GM19240 (cell line): ENCODE measurements around the gene SRBD1.

Experiments
- DNase-seq: peaks from one replicate; pipeline ENCODE4 v3.0.0; 2011; ENCODE audit warnings: low spot score; ENCODE audit not compliant: insufficient read length

Gene SRBD1

DNA sequence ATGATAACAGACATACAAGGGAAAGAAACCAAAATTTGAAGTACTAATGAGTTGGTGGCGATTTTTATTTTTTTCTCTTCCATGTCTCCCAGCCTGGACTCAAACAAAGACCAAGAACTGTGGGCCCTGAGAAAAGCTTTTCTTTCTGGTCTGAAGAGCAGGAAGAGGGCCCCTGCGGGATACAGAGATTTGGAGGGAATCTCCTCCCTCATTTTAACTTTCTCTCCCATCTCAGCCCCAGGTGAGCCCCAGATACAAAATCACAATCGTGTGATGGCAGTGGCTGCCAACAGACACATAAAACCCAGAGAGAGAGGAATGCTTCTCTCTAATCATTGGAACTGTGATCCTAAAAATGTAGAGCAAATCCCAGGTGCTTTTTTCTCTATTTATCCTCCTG is 20.9 kb upstream of the SRBD1 start:
- no peak for DNase-seq

GRCh38 chr2:45631319-45631718 is 20.3 kb upstream of the SRBD1 start:
- no peak for DNase-seq

DNA sequence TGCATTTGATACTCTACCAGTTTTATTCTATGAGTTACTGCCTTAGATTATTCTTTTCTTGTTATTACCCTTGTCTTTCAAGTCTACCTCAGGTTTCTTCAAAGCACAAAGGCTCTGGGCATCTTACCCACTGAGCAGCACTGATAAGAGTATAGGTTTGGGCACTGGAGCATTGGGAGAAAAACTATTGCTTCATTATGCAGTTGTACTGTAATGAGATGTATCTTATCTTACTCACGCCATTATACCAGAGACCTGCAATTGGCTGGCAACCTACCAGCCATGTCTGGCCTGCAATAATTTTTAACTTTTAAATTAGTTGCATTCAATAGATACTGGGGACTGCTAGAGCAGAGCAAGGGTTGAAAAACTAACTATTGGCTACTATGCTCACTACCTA is 18.9 kb upstream of the SRBD1 start:
- DNase-seq = no peak

- DNase-seq = no peak
Measured at GRCh38 chr2:45627911-45628310, 16.8 kb upstream of the SRBD1 start.

DNA sequence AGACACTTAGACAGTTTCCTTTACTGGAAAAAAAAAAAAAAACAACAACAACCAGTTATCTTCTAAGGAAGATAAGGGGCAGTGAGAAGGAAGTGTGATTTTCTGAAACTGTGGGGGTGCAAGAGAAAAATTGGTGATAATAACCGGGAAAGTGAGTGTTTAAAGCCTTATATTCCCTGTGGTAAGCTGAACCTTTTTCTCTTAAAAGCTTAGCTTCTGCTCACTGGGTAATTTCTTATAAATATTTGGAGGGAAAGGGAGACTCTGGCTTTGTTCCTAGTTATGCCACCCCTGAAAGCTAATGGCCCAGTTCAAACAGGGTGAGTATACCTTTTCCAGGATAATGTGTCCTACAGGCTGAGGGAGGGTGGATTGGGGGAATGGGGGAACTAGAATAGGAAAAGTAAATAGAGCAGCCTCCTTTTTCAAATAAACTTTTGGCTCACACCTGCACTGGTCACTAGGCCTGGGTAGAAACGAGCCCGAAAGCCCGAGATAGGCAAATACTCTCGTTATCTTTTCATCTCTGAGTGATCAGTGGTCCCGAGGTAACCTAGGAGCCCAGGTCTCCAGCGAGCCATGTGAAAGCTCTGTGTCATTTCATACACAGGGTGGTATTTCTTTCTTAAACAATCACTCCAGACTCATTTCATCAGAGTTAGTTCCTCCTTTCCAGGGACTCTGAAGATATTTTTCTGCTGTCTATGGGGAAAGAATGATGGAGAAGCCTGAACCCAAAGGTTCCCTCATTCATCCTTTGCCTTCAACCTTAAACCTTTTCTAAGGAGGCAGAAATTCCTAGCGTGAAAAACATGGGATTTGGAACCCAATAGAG is 15.5 kb upstream of the SRBD1 start:
- DNase-seq = no peak

DNA sequence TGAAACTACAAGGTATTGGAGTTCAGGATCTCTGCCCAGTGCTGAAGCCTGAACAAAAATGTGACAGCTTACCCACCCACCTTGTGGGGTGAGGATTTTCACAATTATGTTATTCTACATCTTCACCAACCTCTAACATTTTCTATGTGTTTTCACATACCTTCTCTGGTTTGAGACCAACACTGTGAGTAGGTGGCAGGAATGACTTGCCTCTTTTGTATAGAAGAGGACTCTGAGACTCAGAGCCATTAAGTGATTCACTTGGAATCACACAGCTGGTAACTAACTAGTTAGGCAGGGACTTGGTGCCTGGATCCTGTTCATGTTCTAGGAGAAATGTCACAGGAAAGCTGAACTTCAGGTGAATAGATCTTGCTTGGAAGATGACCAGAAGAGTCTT is 14.8 kb upstream of the SRBD1 start:
- DNase-seq = no peak

- DNase-seq = no peak
Measured at GRCh38 chr2:45623098-45623497, 12.0 kb upstream of the SRBD1 start.

GRCh38 chr2:45622336-45623075 is 11.4 kb upstream of the SRBD1 start:
- DNase-seq = no peak

DNA sequence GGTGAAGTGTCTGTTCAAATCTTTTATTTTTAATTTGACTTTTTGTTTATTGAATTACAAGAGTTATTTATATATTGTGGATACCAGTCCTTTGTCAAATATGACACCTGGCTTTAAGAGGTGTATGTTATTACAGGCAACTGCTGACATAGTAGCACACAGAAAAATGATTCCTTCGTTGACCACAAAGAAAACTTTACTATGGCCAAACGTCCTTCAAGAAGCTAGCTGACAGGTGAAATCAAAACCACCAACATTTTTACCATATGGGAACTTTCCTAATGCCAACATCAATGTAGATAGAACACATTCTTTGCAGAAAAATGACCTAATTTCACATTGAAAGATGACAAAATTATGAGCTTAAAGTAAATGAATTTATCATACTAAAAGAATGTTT is 6.4 kb upstream of the SRBD1 start:
- no peak for DNase-seq

DNA sequence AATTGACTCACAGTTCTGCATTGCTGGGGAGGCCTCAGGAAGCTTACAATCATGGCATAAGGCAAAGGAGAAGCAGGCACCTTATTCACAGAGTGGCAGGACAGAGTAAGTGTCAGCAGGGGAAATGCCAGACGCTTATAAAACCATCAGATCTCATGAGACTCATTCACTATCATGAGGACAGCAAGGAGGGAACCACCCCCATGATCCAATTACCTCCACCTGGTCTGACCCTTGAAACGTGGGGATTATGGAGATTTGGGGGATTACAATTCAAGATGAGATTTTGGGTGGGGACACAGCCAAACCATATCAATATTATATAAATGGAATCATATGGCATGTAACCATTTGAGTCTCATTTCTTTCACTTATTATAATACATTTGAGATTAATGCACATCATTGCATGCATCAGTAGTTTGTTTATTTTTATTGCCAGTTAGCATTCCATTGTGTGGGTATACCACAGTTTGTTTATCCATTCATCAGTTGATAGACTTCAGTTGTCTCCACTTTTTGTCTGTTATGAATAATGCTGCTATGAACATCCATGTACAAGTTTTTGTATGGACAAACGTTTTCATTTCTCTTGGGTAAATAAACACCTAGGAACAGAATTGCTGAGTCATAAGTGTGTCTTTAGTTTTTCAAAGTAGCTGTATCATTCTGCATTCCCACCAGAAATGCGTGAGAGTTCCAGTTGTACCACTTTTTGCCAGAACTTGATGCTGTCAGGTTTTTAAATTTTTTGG is 5.8 kb upstream of the SRBD1 start:
- DNase-seq = no peak

DNA sequence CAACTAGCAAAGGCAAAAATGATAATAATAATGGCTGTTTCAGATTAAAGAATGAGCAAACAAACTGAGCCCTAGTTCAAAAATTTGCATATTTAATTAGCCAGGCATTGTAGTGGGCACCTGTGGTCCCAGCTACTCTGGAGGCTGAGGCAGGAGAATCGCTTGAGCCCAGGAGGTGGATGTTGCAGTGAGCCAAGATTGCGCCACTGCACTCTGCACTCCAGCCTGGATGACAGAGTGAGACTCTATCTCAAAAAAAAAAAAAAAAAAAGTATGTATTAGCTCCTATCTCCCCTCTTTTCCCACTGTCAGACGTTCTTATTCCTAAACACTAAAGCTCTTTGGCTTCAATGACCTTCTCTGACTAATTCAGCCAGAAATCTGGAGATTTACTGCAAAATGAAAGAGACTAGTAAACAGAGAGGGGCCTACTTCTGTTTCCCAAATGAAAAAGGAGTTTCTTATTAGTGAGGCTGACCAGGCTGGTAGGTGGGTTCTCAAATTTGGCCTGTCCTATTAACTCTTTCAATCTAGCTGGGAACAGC is 3.9 kb upstream of the SRBD1 start:
- DNase-seq = no peak

GRCh38 chr2:45614330-45614729 is 3.3 kb upstream of the SRBD1 start:
- no peak for DNase-seq

- no peak for DNase-seq
Measured at GRCh38 chr2:45612731-45613130, 1.7 kb upstream of the SRBD1 start.

DNA sequence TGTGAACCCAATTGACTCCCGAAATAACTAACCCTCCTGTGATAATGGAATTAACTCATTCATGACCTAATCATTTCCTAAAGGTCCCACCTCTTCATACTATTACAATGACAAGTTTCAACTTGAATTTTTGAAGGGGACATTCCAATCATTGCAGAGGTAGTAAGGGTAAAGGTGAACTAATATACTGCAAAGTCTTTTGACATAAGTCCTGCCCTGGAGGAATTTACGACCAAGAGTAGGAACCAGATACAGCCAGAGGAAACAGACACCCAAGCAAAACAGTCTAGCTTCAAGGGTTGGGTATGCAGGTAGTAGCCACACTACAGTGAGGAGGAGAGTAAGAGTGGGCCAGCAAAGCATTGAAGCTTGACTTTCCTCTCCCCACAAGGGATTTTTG is 1.2 kb upstream of the SRBD1 start:
- no peak for DNase-seq

GRCh38 chr2:45610281-45611019 is 617 bp downstream of the SRBD1 start:
- no peak for DNase-seq

DNA sequence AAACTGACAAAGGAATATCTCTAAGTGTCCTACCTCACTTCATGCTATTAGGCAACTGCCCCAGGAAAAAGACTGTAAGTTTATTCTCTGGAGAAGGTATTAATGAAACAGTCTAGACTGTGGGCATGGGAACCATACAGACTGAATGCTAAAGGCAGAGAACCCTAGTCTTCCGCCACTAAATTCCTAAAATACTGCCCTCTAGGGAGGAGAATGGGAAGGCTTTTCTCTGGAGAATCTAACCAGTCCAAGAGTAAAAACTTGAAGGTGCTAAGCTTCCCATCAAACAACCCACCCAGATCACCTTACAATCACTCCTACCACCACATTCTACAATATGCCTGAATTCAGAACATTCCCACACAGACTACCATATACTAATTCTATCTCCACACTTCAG is 3.4 kb downstream of the SRBD1 start:
- no peak for DNase-seq

DNA sequence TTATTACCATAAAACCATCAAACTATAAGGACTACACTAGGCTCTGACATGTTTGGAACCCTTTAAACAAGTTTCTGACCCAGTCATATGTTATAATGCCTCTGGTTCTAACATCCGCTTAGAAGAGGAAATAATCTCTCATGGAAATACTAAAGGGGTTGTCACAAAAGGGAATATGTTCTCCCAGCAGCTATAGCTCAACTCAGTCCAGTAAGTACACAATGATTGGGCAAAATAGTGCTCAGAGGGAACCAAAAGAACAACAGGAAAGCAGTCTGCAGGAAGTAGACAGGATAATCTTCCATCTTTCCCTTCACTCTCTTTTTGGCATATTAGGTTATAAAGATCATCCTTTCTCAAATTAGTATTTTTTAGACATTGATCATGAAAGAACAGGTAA is 4.3 kb downstream of the SRBD1 start:
- DNase-seq = no peak

DNA sequence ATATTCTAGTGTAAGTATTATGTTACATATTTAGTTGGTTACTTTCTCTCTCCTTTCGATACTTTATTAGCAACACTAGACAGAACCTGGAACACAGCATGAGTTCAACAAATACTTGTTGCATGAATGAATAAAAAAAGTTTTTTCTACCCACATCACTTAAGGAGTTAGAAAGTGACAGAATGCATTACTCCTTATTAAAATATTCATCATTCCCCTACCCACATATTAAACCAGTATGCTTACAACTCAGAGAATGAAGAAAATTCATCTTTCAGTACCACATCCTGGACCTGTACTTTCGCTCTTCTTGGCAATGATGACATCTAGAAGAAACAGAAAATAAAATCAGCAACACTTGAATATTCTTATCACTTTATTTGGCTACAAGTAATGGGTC is 6.0 kb downstream of the SRBD1 start:
- no peak for DNase-seq

DNA sequence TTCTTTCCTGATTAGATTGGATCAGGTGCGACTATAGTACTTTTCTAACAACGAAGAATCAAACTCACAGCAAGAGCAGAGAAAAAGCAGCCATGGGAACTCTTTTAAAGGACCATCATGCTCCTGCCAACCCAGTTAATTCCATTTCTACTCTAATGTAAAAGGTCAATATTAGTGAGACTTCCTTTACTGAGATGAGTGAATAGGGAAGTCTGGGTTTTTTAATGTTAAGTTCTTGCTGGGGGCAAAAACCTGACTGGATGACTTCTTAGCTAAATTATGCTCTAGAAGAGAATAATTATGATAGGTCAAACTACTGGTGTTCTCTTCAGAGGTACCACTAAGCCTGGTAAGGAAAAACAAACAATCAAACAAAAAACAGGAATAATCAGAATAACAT is 8.4 kb downstream of the SRBD1 start:
- DNase-seq = no peak

GRCh38 chr2:45598545-45598944 is 12.5 kb downstream of the SRBD1 start:
- DNase-seq = no peak

DNA sequence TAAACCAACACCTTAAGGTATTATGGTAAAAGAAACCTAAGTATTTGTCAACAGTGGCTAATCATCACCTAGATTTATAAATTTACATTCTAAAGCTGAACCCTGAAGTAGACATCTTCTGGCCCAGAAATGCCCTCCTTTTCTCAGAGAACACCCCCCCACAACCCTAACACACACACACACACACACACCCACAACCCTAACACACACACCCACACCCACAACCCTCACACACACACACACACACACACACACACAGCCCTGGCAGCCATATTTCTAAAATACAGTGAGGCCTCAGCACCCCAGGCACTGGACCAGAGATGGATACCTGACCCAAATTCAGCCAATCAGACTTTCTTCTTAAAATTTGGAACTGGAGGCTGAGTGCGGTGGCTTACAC is 14.3 kb downstream of the SRBD1 start:
- no peak for DNase-seq
